IPS-20b (cell line): Measurements from ENCODE around the gene TSEN34.

Source experiments
- H3K27ac ChIP-seq: one replicate; pipeline ENCODE4 v1.5.1; 2013; ENCODE audit warnings: low read length
- H3K27me3 ChIP-seq: 2 replicates; pipeline ENCODE4 v1.6.1; 2013; ENCODE audit warnings: mild to moderate bottlenecking, low read length, inconsistent platforms; ENCODE audit not compliant: insufficient read depth
- H3K36me3 ChIP-seq: 2 replicates; pipeline ENCODE4 v1.6.1; 2013; ENCODE audit warnings: low read depth, mild to moderate bottlenecking, inconsistent platforms, low read length, moderate library complexity; ENCODE audit not compliant: insufficient read depth
- H3K4me1 ChIP-seq: 2 replicates; pipeline ENCODE4 v1.6.1; 2013; ENCODE audit warnings: mild to moderate bottlenecking, control low read depth, inconsistent platforms, low read length, moderate library complexity; ENCODE audit not compliant: insufficient read depth
- H3K4me3 ChIP-seq: 2 replicates; pipeline ENCODE4 v1.5.1; 2013; ENCODE audit warnings: mild to moderate bottlenecking, low read length, inconsistent platforms
- H3K9ac ChIP-seq: 2 replicates; pipeline ENCODE4 v1.6.1; 2013; ENCODE audit warnings: low read depth, mild to moderate bottlenecking, inconsistent platforms, low read length, moderate library complexity
- H3K9me3 ChIP-seq: 2 replicates; pipeline ENCODE4 v1.6.1; 2013; ENCODE audit warnings: mild to moderate bottlenecking, low read depth, low read length, inconsistent platforms; ENCODE audit not compliant: insufficient read depth

Gene TSEN34

GRCh38 chr19:54153731-54154326 is 37.3 kb upstream of the TSEN34 start:
- Histone ChIP-seq H3K36me3 (peaks cover 92% of the 10 kb centered on the region), H3K9ac (no peak overlapping the region), H3K27me3 (no peaks in the 10 kb centered on the region), H3K4me3 (no peak overlapping the region), H3K9me3 (no peaks in the 10 kb centered on the region), H3K4me1 (no peaks in the 10 kb centered on the region), H3K27ac (no peak overlapping the region)

DNA sequence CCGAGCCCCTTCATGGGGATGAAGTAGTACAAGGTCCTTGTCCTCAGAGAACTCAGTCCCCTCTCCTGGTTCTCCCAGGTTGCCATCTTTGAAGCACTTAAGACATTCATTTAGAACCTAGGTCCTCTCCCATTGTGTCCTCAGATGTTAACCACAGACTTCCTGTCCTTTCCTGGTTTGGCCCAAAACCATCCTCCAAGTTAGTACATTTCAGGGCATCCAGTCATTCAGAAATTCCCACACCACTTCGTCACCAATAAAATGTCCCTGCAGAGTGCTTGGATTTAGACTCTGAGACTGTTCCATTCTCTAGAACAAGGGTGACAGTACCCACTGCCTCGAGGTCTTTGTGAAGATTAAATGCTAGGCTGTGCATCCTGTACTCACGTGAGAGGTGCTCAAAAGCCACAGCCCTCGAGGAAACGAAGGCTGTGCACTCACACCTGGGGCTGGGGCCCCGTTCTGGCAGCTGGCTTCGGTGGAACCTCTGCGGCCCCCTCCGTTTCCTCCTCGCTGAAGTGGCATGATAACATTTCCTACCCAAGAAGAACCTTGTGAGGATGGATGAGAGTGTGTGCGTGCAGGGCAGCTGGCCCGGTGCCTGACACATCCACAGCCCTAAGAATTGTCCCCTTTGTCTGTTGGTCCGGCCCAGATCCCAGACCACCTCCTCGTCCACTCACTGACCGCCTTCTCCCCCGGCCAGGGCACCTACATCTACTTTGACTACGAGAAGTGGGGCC is 36.3 kb upstream of the TSEN34 start:
- Histone ChIP-seq H3K27me3 (no peaks in the 10 kb centered on the region), H3K27ac (no peak overlapping the region), H3K4me1 (no peaks in the 10 kb centered on the region), H3K9ac (no peak overlapping the region), H3K9me3 (no peaks in the 10 kb centered on the region), H3K4me3 (no peak overlapping the region), H3K36me3 (peaks cover 83% of the 10 kb centered on the region)

GRCh38 chr19:54155694-54156093 is 35.4 kb upstream of the TSEN34 start:
- Histone ChIP-seq H3K36me3 (peaks cover 74% of the 10 kb centered on the region), H3K4me1 (no peaks in the 10 kb centered on the region), H3K9me3 (no peaks in the 10 kb centered on the region), H3K4me3 (no peak overlapping the region), H3K27ac (no peak overlapping the region), H3K27me3 (no peaks in the 10 kb centered on the region), H3K9ac (no peak overlapping the region)

DNA sequence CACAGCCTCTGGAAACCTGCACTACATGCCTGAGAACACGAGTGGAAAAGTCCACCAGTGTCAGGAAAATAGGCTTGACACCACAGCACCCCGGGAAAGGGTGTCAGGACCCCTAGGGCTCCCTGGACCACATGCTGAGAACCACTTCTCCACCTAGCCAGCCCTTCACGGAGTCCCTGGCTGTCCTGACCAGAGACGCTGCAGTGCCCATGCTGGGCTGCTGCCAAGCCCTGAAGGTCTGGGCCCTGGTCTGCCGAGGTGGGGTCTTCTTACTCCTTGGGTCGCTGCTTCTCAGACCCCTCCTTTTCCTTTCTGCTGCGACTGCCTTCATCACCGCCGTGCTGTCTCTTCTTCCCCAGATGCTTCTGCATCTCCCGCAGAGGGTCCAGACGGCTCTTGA is 34.6 kb upstream of the TSEN34 start:
- Histone ChIP-seq H3K27me3 (no peaks in the 10 kb centered on the region), H3K9ac (no peak overlapping the region), H3K9me3 (no peaks in the 10 kb centered on the region), H3K27ac (no peak overlapping the region), H3K36me3 (peaks cover 67% of the 10 kb centered on the region), H3K4me3 (no peak overlapping the region), H3K4me1 (no peaks in the 10 kb centered on the region)

DNA sequence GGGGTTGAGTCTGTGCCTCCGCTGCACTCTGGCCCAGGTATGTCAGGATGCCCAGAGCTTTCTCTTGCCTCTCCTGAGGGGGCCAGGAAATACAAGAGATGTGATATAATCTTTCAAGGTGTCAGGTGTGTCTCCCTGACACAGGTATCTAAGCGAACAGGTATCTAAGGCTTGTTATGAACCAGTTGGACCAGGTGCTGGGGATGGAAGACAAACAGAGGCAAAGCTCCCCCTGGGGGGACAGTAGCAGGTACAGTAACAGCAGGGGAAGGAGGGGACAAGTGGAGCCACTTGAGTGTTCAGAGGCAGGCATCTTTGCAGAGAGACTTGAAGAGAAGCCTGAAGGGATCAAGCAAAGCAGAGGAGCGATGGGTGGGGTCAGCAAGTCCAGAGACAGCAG is 34.2 kb upstream of the TSEN34 start:
- no peak overlapping the region for H3K27ac ChIP-seq
- H3K4me3 ChIP-seq = no peak overlapping the region
- no peaks in the 10 kb centered on the region for H3K27me3 ChIP-seq
- H3K36me3 ChIP-seq = peaks cover 62% of the 10 kb centered on the region
- H3K9me3 ChIP-seq = no peaks in the 10 kb centered on the region
- no peaks in the 10 kb centered on the region for H3K4me1 ChIP-seq
- H3K9ac ChIP-seq = no peak overlapping the region

GRCh38 chr19:54158812-54159351 is 32.2 kb upstream of the TSEN34 start:
- H3K4me3 ChIP-seq = peak overlapping the region; percentile 84
- H3K9me3 ChIP-seq = no peaks in the 10 kb centered on the region
- no peaks in the 10 kb centered on the region for H3K4me1 ChIP-seq
- H3K27ac ChIP-seq = peak overlapping the region; percentile 80
- peaks cover 43% of the 10 kb centered on the region for H3K36me3 ChIP-seq
- H3K27me3 ChIP-seq = peaks cover 6% of the 10 kb centered on the region; the same call in 1 of the 2 replicates
- H3K9ac ChIP-seq = peak overlapping the region; percentile 73; the same call in 1 of the 2 replicates

DNA sequence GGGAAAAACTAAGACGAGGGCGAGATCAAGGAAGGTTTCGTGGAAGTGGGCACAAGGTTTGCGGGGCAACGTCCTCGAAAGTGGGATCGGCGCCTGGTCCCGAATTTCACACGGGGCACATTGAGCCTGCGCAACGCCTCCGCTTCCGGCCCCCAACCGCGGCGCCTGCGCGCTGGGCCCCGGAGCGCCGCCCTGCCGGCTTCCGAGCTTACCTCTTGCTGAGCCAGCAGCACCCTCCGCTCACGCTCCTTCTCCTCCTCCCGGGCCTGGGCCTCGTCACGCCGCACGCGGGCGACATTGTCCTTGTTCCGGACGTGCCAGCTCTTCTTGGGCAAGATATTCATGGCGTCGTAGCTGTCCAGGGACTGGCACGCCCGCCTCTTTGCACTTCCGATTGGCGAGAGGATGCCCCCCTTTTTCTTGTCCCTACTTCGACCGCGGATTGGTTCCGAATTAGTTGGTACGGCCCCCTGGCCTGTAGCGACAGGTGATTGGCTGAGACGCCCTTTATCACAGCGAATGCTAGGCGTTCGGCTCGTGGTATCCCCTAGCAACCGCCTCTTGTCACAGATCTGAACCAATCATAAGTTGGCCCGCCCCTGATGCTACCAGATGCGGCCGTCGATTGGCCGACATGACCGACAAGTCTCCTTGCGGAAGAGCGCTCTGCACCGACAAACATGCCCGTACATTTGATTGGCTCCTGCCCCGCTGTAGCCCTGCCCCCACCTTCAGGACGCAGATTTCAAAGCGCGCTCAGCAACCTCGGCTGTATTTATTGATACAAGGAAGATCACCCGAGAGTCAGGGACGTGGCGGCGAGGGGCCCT is 31.5 kb upstream of the TSEN34 start, which contains the start of gene LENG1:
TSS of gene LENG1 (minus strand) at position 370 of the 830 bp plus-strand sequence. CDS start at position 344, 26 bp downstream.
- Histone ChIP-seq H3K4me1 (no peaks in the 10 kb centered on the region), H3K27ac (peak within 1 kb of the TSS; percentile 80), H3K27me3 (peaks cover 6% of the 10 kb centered on the region; the same call in 1 of the 2 replicates), H3K9ac (peak within 1 kb of the TSS; percentile 79; the same call in 1 of the 2 replicates), H3K9me3 (no peaks in the 10 kb centered on the region), H3K4me3 (peak within 1 kb of the TSS; percentile 84), H3K36me3 (peaks cover 36% of the 10 kb centered on the region)

DNA sequence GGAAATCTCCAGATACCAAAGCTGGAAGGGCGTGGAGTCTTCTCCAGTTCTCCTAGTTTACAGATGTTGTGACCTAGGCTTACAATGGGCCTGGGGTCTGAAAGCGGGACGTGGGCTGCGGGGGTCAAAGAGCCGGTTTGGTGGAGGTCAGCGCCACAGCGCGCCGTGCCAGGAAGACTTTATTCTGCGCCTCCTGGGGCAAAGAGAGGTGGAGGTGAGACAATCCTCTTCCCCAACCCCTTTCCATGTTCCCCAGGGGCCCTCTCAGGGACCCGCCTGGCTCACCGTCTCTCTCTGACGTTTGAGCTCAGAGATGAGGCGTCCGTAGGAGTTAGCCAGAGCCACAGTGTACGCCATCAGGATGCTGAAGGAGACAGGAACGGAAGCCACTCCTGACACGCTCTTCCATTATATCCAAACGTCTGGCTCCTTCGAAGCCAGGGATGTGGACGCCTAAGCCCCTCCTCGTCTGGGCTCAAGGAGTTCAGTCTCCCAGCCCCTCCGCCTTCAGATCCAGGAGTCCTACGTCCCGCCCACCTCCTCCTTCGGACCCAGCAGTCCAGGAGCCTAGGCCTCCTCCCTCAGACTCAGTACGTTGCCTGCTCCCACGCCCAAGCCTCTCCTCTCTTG is 30.8 kb upstream of the TSEN34 start:
- peaks cover 6% of the 10 kb centered on the region; the same call in 1 of the 2 replicates for H3K27me3 ChIP-seq
- H3K4me1 ChIP-seq = no peaks in the 10 kb centered on the region
- peak overlapping the region; percentile 79; the same call in 1 of the 2 replicates for H3K9ac ChIP-seq
- peaks cover 29% of the 10 kb centered on the region for H3K36me3 ChIP-seq
- peak overlapping the region; percentile 1 for H3K27ac ChIP-seq
- no peaks in the 10 kb centered on the region for H3K9me3 ChIP-seq
- H3K4me3 ChIP-seq = peak overlapping the region; percentile 81

DNA sequence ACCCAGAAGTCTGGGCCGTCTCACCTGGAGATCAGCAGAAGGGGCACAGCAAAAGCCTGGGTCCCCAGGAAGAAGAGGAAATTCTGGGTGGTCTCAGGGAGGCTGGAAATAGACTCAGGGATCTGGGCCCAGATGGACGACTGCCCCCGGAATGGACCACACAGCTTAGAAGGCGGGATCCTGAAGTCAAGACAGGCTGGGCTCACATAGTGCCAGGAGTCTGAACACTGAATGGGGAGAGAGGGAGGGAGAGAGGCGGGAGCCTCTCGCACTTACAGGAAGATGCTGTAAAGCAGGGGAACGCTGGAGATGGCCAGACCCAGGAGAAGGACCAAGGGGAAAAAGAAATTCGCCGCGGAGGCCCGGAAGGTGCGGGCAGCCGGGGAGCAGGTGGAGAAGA is 30.3 kb upstream of the TSEN34 start:
- Histone ChIP-seq H3K27ac (no peak overlapping the region), H3K36me3 (peaks cover 24% of the 10 kb centered on the region), H3K9ac (peak overlapping the region; percentile 79; the same call in 1 of the 2 replicates), H3K9me3 (no peaks in the 10 kb centered on the region), H3K4me1 (no peaks in the 10 kb centered on the region), H3K4me3 (peak overlapping the region; percentile 81), H3K27me3 (peaks cover 6% of the 10 kb centered on the region; the same call in 1 of the 2 replicates)

DNA sequence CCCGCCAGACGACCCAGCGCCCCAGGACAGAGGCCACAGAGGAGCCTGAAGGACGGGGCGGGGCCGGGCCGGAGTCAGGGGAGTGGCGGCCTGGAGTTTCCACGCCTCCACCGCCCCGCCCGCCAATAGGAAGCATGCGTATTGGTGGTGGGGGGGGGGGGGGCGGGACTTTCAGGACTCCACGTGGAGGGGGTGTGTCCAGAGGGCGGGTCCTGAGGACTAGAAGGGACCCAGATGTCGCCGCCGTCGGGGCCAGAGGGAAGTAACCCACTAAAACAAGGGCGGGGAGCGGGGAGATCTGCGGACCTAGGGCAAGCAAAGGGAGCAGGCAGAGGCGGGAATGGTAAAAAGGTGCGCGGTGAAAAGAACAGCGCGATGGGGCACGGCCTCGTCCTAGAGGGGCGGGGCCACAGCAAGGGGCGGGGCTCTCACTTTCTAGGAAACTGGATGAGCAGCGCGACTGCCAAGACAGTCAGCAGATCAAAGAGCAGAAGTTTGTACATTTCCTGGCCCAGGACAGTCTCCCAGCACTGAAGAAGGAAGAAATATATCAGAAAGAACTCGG is 28.8 kb upstream of the TSEN34 start:
- H3K9ac ChIP-seq = no peak overlapping the region
- no peaks in the 10 kb centered on the region for H3K9me3 ChIP-seq
- H3K4me3 ChIP-seq = peak overlapping the region; percentile 61; the same call in 1 of the 2 replicates
- peaks cover 6% of the 10 kb centered on the region; the same call in 1 of the 2 replicates for H3K27me3 ChIP-seq
- H3K27ac ChIP-seq = no peak overlapping the region
- H3K36me3 ChIP-seq = peaks cover 9% of the 10 kb centered on the region; the same call in 1 of the 2 replicates
- no peaks in the 10 kb centered on the region for H3K4me1 ChIP-seq
